ENCODE data around the gene TBC1D7. TPM values are rescaled to one million over a fixed set of nuclear protein-coding genes. Genes with fewer than 3 reads are reported as not detected.
A peak's percentile ranks its signal among the peaks of the same experiment; 100 is the strongest.

Gene TBC1D7
- total and polyA plus RNA-seq, 2 donors from 2014 or later: 12.9 to 39.4 TPM

DNA sequence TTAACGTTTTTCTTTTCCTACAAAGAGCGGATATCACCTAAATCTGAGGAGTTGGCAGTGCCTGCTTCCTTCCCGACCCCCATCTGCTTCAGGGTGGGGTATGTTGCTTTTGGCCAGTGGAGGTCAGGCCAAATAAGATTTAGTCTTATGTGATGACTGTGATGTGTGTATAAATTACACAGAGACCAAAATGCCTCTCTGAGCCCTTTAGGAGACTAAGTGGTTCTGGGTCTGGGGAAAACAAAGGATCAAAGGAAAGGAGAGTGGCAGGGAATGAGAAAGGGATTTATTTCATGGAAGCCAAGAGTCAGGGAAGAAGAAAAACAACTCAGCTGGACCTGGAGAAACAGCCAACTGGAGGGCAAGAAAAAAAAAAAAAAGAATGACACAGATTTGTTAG lies 39.1 kb upstream of the TBC1D7 start:
- Histone ChIP-seq H3K4me3 (ENCODE audit: low read length in 3 of 3) (no peak overlapping the region), H3K27ac (ENCODE audit: low read depth in 2 of 2, low read length in 2 of 2) (no peak overlapping the region), H3K4me1 (ENCODE audit: control insufficient read depth in 2 of 3, insufficient read depth in 2 of 3, low read depth in 1 of 3, low read length in 3 of 3) (no peaks in the 10 kb centered on the region), H3K36me3 (ENCODE audit: control insufficient read depth in 2 of 3, insufficient read depth in 3 of 3, low read length in 3 of 3) (no peaks in the 10 kb centered on the region), H3K27me3 (ENCODE audit: control insufficient read depth, insufficient read depth, low read length) (no peaks in the 10 kb centered on the region), H3K9me3 (ENCODE audit: control insufficient read depth in 2 of 3, insufficient read depth in 1 of 3, low read length in 3 of 3) (no peaks in the 10 kb centered on the region), H3K9ac (ENCODE audit: low read length in 3 of 3) (no peak overlapping the region)
- peak in 2 of 5 donors; percentile 61 for DNase-seq
- TF ChIP-seq, protein P1, sequence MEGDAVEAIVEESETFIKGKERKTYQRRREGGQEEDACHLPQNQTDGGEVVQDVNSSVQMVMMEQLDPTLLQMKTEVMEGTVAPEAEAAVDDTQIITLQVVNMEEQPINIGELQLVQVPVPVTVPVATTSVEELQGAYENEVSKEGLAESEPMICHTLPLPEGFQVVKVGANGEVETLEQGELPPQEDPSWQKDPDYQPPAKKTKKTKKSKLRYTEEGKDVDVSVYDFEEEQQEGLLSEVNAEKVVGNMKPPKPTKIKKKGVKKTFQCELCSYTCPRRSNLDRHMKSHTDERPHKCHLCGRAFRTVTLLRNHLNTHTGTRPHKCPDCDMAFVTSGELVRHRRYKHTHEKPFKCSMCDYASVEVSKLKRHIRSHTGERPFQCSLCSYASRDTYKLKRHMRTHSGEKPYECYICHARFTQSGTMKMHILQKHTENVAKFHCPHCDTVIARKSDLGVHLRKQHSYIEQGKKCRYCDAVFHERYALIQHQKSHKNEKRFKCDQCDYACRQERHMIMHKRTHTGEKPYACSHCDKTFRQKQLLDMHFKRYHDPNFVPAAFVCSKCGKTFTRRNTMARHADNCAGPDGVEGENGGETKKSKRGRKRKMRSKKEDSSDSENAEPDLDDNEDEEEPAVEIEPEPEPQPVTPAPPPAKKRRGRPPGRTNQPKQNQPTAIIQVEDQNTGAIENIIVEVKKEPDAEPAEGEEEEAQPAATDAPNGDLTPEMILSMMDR (IDR thresholded peaks at IDR 0.05; ENCODE audit: borderline replicate concordance, extremely low read depth, insufficient read depth): no peak
- intact Hi-C loops (cut with DNase I): no loop called here
- FAIRE-seq: no peak

DNA sequence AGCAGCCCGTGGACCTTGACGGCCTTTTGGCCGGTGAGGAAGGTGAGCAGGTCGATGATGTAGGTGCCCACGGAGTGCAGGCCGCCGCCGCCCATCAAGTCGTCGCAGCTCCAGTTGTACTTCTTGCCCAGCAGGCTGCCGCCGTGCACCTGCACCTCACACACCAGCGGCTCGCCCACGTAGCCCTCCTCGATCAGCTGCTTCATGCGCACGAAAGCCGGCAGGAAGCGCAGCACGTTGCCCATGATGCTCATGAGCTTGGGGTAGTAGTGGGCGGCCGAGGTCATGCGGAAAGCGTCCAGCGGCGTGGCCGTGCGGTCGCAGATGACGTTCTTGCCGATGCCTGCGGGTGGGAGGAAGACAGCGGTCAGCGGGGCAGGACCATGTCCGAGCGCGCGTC lies 37.0 kb upstream of the TBC1D7 start:
- no peak overlapping the region for H3K9ac ChIP-seq (ENCODE audit: low read length in 3 of 3)
- no peaks in the 10 kb centered on the region for H3K36me3 ChIP-seq (ENCODE audit: control insufficient read depth in 2 of 3, insufficient read depth in 3 of 3, low read length in 3 of 3)
- FAIRE-seq: no peak
- intact Hi-C loops (cut with DNase I): no loop called here
- no peaks in the 10 kb centered on the region for H3K9me3 ChIP-seq (ENCODE audit: control insufficient read depth in 2 of 3, insufficient read depth in 1 of 3, low read length in 3 of 3)
- H3K4me1 ChIP-seq (ENCODE audit: control insufficient read depth in 2 of 3, insufficient read depth in 2 of 3, low read depth in 1 of 3, low read length in 3 of 3): no peaks in the 10 kb centered on the region
- H3K4me3 ChIP-seq (ENCODE audit: low read length in 3 of 3): no peak overlapping the region
- DNase-seq: no peak
- TF ChIP-seq, protein P1 (IDR thresholded peaks at IDR 0.05; ENCODE audit: borderline replicate concordance, extremely low read depth, insufficient read depth): no peak
- H3K27me3 ChIP-seq (ENCODE audit: control insufficient read depth, insufficient read depth, low read length): no peaks in the 10 kb centered on the region
- no peak overlapping the region for H3K27ac ChIP-seq (ENCODE audit: low read depth in 2 of 2, low read length in 2 of 2)

DNA sequence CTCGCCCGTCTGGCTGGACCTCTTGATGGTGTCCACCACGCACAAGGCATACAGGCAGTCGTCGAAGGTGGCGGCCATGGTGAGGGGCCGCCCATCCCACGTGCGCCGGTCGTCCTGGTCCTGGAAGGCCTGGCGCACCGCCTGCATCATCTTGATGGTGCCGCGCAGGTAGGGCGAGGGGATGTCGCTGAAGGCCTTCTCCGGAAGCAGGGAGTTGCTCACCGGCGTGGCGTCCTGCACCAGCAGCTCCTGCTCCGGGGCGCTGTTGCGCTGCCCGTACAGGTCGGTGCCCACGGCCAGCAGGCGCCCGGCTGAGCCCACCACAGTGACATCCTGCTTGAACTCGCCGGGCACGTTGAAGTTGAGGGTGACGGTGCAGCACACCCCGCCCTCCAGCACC lies 36.5 kb upstream of the TBC1D7 start:
- Histone ChIP-seq H3K9ac (ENCODE audit: low read length in 3 of 3) (no peak overlapping the region), H3K9me3 (ENCODE audit: control insufficient read depth in 2 of 3, insufficient read depth in 1 of 3, low read length in 3 of 3) (no peaks in the 10 kb centered on the region), H3K36me3 (ENCODE audit: control insufficient read depth in 2 of 3, insufficient read depth in 3 of 3, low read length in 3 of 3) (no peaks in the 10 kb centered on the region), H3K27me3 (ENCODE audit: control insufficient read depth, insufficient read depth, low read length) (no peaks in the 10 kb centered on the region), H3K27ac (ENCODE audit: low read depth in 2 of 2, low read length in 2 of 2) (no peak overlapping the region), H3K4me1 (ENCODE audit: control insufficient read depth in 2 of 3, insufficient read depth in 2 of 3, low read depth in 1 of 3, low read length in 3 of 3) (no peaks in the 10 kb centered on the region), H3K4me3 (ENCODE audit: low read length in 3 of 3) (no peak overlapping the region)
- intact Hi-C loops (cut with DNase I): no loop called here
- DNase-seq (peak in 1 of 5 donors; percentile 74), FAIRE-seq (no peak)
- TF ChIP-seq, protein P1 (IDR thresholded peaks at IDR 0.05; ENCODE audit: borderline replicate concordance, extremely low read depth, insufficient read depth): no peak

DNA sequence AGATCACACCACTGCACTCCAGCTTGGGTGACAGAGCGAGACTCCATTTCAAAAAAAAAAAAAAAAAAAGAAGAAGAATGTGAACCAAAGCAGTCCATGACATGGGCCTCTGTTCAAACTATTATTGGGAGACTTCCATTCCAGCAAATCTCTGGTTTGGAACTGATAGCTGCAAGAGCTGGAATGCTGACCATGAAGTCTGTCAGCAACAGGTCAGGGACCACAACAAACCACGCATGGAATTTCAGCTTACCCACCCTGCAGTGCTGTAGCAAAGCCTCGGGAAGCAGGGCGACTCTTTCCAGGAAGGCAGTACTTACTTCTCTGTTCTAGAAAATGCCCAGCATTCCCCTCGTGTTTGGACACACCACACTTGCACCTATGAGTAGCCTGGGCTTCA lies 34.1 kb upstream of the TBC1D7 start:
- no peaks in the 10 kb centered on the region for H3K9me3 ChIP-seq (ENCODE audit: control insufficient read depth in 2 of 3, insufficient read depth in 1 of 3, low read length in 3 of 3)
- intact Hi-C loops (cut with DNase I): no loop called here
- TF ChIP-seq, protein P1 (IDR thresholded peaks at IDR 0.05; ENCODE audit: borderline replicate concordance, extremely low read depth, insufficient read depth): no peak

More for the DNA sequence above, 34.1 kb upstream of the TBC1D7 start:
- Histone ChIP-seq H3K4me1 (ENCODE audit: control insufficient read depth in 2 of 3, insufficient read depth in 2 of 3, low read depth in 1 of 3, low read length in 3 of 3) (no peaks in the 10 kb centered on the region), H3K27me3 (ENCODE audit: control insufficient read depth, insufficient read depth, low read length) (no peaks in the 10 kb centered on the region), H3K36me3 (ENCODE audit: control insufficient read depth in 2 of 3, insufficient read depth in 3 of 3, low read length in 3 of 3) (no peaks in the 10 kb centered on the region), H3K27ac (ENCODE audit: low read depth in 2 of 2, low read length in 2 of 2) (no peak overlapping the region), H3K9ac (ENCODE audit: low read length in 3 of 3) (no peak overlapping the region), H3K4me3 (ENCODE audit: low read length in 3 of 3) (no peak overlapping the region)
- DNase-seq (peak in 3 of 5 donors; percentile 29 to 70 (median 46)), FAIRE-seq (no peak)

Measured in kidney (tissue), 14 donors.